ENCODE data around the gene CAMK1D. TPM values are rescaled to one million over a fixed set of nuclear protein-coding genes. Genes with fewer than 3 reads are reported as not detected.

CAMK1D gene
- total and polyA plus RNA-seq, 2 of the 4 experiments (the other 2 are of a cell fraction) = 5.0 to 5.3 TPM

- Histone ChIP-seq H4K5ac (ENCODE audit: low read depth, low read length) (no peak overlapping the region), H3K23ac (ENCODE audit: low read depth, low read length) (no peak overlapping the region), H2BK15ac (ENCODE audit: low read depth, low read length) (no peak overlapping the region), H3K56ac (ENCODE audit: extremely low read depth, insufficient read depth, low read length) (no peak overlapping the region), H3K4ac (ENCODE audit: low read depth, low read length) (no peak overlapping the region), H4K8ac (ENCODE audit: low read depth in 2 of 2, low read length in 2 of 2) (no peak overlapping the region), H4K20me1 (ENCODE audit: insufficient read depth, low read length) (no peaks in the 10 kb centered on the region), H2BK20ac (ENCODE audit: low read depth, low read length) (no peak overlapping the region), H2AFZ (replicated peaks; ENCODE audit: low read length, poor library complexity) (no peak overlapping the region), H4K91ac (ENCODE audit: insufficient read depth, low read depth, low read length) (no peak overlapping the region), H2BK5ac (ENCODE audit: low read depth, low read length, poor library complexity, severe bottlenecking) (no peak overlapping the region), H3K9me3 (ENCODE audit: control insufficient read depth, insufficient read depth, low read length) (no peaks in the 10 kb centered on the region), H2BK120ac (ENCODE audit: low read depth, low read length) (no peak overlapping the region), H3K36me3 (ENCODE audit: control insufficient read depth, insufficient read depth, low read length) (no peaks in the 10 kb centered on the region), H2AK5ac (ENCODE audit: low read depth, low read length) (no peak overlapping the region), H3K9ac (ENCODE audit: low read depth, low read length) (no peak overlapping the region), H3K9me1 (ENCODE audit: insufficient read depth, low read length) (no peaks in the 10 kb centered on the region), H3K79me1 (ENCODE audit: low read depth in 1 of 2, low read length in 2 of 2) (no peaks in the 10 kb centered on the region), H3K4me1 (ENCODE audit: control insufficient read depth, insufficient read depth, low read length) (no peaks in the 10 kb centered on the region), H3K27me3 (ENCODE audit: control insufficient read depth, insufficient read depth, low read length) (peaks cover 4% of the 10 kb centered on the region), H3K18ac (ENCODE audit: low read depth, low read length) (no peak overlapping the region), H3K14ac (replicated peaks; ENCODE audit: low read depth, low read length) (no peak overlapping the region), H3K4me3 (ENCODE audit: insufficient read depth, low read depth, low read length) (no peak overlapping the region), H3K27ac (ENCODE audit: insufficient read depth, low read length) (no peak overlapping the region), H2AK9ac (replicated peaks; ENCODE audit: low read depth, low read length, poor library complexity) (no peak overlapping the region), H3K4me2 (ENCODE audit: low read depth, low read length) (no peak overlapping the region)
- intact Hi-C loops (cut with micrococcal nuclease) (no loop called here), in situ Hi-C loops (cut with MboI; ENCODE audit: low sequenced_read_pairs) (no loop called here), dilution Hi-C loops (cut with HindIII; ENCODE audit: low sequenced_read_pairs, unreplicated experiment) (no loop called here)
- WGBS, 2 experiments (ENCODE audit: extremely low coverage in 2 of 2, insufficient read length in 1 of 2) = 33% methylated on average over 1 of the region's 11 CpGs; no CpG with 5 or more reads in 1 of the 2 experiments
- no peak for TF ChIP-seq RCOR1 (IDR thresholded peaks at IDR 0.05; ENCODE audit: insufficient replicate concordance, low read length)
- no peak for TF ChIP-seq POLR2A (IDR thresholded peaks at IDR 0.05; ENCODE audit: low read depth, low read length)
- no peak for TF ChIP-seq MAFK (IDR thresholded peaks at IDR 0.05; ENCODE audit: low read depth, low read length)
- no peak for TF ChIP-seq CTCF (conservative IDR thresholded peaks at IDR 0.05; ENCODE audit: low read depth, low read length)
- no peak for TF ChIP-seq USF2 (IDR thresholded peaks at IDR 0.05; ENCODE audit: low read depth, low read length)
- TF ChIP-seq BHLHE40 (IDR thresholded peaks at IDR 0.05; ENCODE audit: low read depth, low read length) = no peak
- TF ChIP-seq RFX5 (IDR thresholded peaks at IDR 0.05; ENCODE audit: low read depth, low read length) = no peak
- no peak for TF ChIP-seq RAD21 (IDR thresholded peaks at IDR 0.05; ENCODE audit: low read length)
- TF ChIP-seq ELK1 (IDR thresholded peaks at IDR 0.05; ENCODE audit: borderline replicate concordance, low read depth, low read length) = no peak
- TF ChIP-seq SMC3 (IDR thresholded peaks at IDR 0.05; ENCODE audit: low read depth, low read length) = no peak
- no peak for TF ChIP-seq FOS (IDR thresholded peaks at IDR 0.05; ENCODE audit: low read depth, low read length)
- TF ChIP-seq MXI1 (IDR thresholded peaks at IDR 0.05; ENCODE audit: borderline replicate concordance, low read depth, low read length) = no peak
- TF ChIP-seq NFE2L2 (IDR thresholded peaks at IDR 0.05; ENCODE audit: low read depth, low read length) = no peak
- TF ChIP-seq CEBPB (IDR thresholded peaks at IDR 0.05; ENCODE audit: low read depth, low read length) = no peak
- no peak for TF ChIP-seq CHD1 (IDR thresholded peaks at IDR 0.05; ENCODE audit: low read depth, low read length)
- no peak for TF ChIP-seq MAZ (IDR thresholded peaks at IDR 0.05; ENCODE audit: borderline replicate concordance, low read depth, low read length)
- BruUV-seq (replicated peaks) = no TSS peak
- no peak for DNase-seq
- ChIA-PET CTCF (no interaction called here), POLR2A (ENCODE audit: unreplicated experiment) (interaction anchor here (0.6 kb wide), 1 partner anchor 13 kb away, joined by 3 read pairs; no protein-coding TSS in a partner anchor)
- ATAC-seq (ENCODE audit: low read depth) = no peak
Measured at GRCh38 chr10:12358863-12359564, 9.7 kb downstream of the CAMK1D start.

Data from IMR-90 (cell line).